ENCODE measurements around the gene JOSD1.

The JOSD1 gene

GRCh38 chr22:38732251-38732815 is 31.6 kb upstream of the JOSD1 start:
- no peak for DNase-seq

- DNase-seq: no peak
Observed at GRCh38 chr22:38731703-38732161, 31.0 kb upstream of the JOSD1 start.

GRCh38 chr22:38730411-38730871 is 29.7 kb upstream of the JOSD1 start:
- DNase-seq: no peak

GRCh38 chr22:38729946-38730345 is 29.2 kb upstream of the JOSD1 start:
- DNase-seq: no peak

- no peak for DNase-seq
Observed at GRCh38 chr22:38728871-38729796, 28.4 kb upstream of the JOSD1 start.

GRCh38 chr22:38727530-38728451 is 27.0 kb upstream of the JOSD1 start:
- no peak for DNase-seq

GRCh38 chr22:38727123-38727522 is 26.4 kb upstream of the JOSD1 start:
- no peak for DNase-seq

- DNase-seq: no peak
Observed at GRCh38 chr22:38725900-38726655, 25.3 kb upstream of the JOSD1 start.

- no peak for DNase-seq
Observed at GRCh38 chr22:38724926-38725571, 24.3 kb upstream of the JOSD1 start.

GRCh38 chr22:38724176-38724575 is 23.4 kb upstream of the JOSD1 start:
- DNase-seq: no peak

GRCh38 chr22:38721551-38721950 is 20.8 kb upstream of the JOSD1 start:
- no peak for DNase-seq

- no peak for DNase-seq
Observed at GRCh38 chr22:38720350-38720749, 19.6 kb upstream of the JOSD1 start.

GRCh38 chr22:38719196-38719595 is 18.5 kb upstream of the JOSD1 start:
- DNase-seq: no peak

GRCh38 chr22:38718414-38718813 is 17.7 kb upstream of the JOSD1 start:
- DNase-seq: no peak

- no peak for DNase-seq
Observed at GRCh38 chr22:38717244-38717643, 16.5 kb upstream of the JOSD1 start.

GRCh38 chr22:38716826-38717225 is 16.1 kb upstream of the JOSD1 start:
- DNase-seq: no peak

- no peak for DNase-seq
Observed at GRCh38 chr22:38716271-38716670, 15.5 kb upstream of the JOSD1 start.

- no peak for DNase-seq
Observed at GRCh38 chr22:38715852-38716251, 15.1 kb upstream of the JOSD1 start.

- no peak for DNase-seq
Observed at GRCh38 chr22:38715176-38715764, 14.5 kb upstream of the JOSD1 start.

- no peak for DNase-seq
Observed at GRCh38 chr22:38713921-38714320, 13.2 kb upstream of the JOSD1 start.

GRCh38 chr22:38712486-38713207 is 11.9 kb upstream of the JOSD1 start:
- DNase-seq: no peak
